Measurements from ENCODE around the gene UGCG. TPM values are rescaled to one million over a fixed set of nuclear protein-coding genes. Genes with fewer than 3 reads are reported as not detected.

UGCG gene
- 115 and 124 TPM in 2 replicates for total RNA-seq

DNA sequence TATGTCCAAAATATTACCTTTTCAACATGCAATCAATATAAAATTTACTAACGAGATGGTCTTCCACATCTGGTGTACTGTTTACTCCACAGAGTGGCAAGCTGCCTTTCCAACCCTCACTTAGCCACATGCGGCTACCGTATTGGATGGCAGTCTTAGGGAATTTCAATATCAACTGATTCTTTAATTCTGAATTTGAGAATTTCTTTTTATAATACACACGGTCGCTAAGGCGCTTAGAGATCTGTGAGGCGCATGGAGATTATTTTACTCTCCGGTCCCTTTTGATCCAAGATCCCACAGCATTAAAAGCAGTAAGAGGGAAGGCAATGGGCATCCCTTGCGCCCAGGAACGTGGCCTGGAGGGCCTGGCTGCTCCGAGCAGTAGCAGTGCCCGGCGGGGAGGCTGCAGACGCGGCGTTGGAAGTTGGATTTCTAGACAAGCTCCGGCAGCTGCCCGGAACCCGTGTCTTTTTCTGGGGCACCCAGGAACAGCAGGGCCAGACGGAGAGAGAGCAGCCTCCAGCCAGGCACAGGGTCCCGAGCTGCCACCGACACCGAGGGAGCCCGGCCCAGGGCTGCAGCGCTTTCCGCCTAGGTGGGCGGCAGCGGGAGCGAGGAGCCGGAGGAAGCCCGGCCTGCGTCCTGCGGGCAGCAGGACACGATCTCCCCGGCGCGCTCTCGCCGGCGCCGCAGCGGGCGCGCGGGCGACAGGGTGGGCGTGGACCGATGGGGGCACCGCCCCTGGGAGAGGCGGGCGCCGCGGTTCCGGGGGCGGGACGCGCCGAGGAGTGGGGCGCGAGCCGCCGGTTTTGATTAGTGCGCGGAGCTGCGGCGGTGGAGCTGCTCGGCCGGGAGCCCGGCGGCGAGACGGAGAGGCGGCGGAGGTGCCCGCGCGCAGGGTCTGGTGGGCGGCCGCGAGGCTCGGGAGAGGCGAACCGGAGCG lies at the start of gene UGCG:
UGCG (plus strand) TSS at position 819 of the 946 bp plus-strand sequence. CDS start 402 bp downstream, outside the sequence.

Other genes starting within 250 kb of the UGCG start
- gene GNG10, start 235.2 kb upstream of the UGCG start, total RNA-seq, result 56.3 and 71.1 TPM in 2 replicates
- under 0.01 TPM in 1 of 2 replicates, not detected in the other for gene SHOC1, start 101.9 kb upstream of the UGCG start, total RNA-seq